ENCODE results near the gene BLNK. TPM values are rescaled to one million over a fixed set of nuclear protein-coding genes. Genes with fewer than 3 reads are reported as not detected.

The BLNK gene
- total RNA-seq, 2 experiments from 2014 or later, result not detected

DNA sequence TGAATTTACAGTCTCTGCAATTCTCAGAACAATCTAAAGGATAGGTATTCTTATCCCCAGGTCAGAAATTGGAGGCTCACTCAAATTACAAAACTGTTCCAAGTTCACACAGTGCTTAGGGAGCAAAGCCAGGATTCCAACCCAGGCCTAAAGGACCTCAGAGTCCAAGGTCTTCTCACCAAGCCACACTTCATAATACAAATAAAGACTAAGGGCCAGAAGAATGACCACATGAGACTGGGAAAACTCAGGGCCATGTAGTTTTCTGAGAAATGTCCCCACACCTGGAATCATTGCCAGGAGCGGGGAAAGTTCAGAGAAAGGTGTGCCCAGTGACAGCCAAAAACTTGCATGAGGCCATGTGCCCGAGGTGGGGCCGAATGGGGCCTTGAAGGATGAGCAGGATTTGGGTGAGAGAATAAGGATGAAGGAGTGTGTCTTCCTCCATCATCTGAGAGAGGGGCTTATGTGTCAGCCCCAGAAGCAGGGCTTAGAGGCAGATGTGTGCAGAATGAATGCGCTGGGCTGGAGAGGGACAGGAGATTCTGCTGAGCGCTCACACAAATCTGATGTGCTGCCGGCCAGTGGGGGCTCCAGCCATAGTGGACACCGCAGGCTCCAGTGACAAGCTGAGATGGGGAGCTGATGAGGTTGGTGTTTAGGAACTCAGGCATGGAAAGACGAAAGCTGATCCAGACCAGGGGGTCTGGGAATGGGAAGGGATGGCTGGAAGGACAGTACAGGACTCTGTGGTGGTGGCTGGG is 35.9 kb downstream of the BLNK start:
- Mint-ChIP-seq H3K4me1 (ENCODE audit: low read depth) (peaks cover 3% of the 10 kb centered on the region), H3K4me3 (no peak overlapping the region), H3K9me3 (ENCODE audit: insufficient read depth) (no peaks in the 10 kb centered on the region), H3K36me3 (ENCODE audit: low read depth) (no peaks in the 10 kb centered on the region), H3K27me3 (ENCODE audit: low read depth) (peaks cover 2% of the 10 kb centered on the region), H3K27ac (no peak overlapping the region)
- CTCF ChIA-PET, result interaction anchor here (0.8 to 0.9 kb wide), 2 partner anchors 57 to 139 kb away, joined by 3 to 4 read pairs; no protein-coding TSS in a partner anchor
- POLR2A ChIA-PET, result no interaction called here
- no peak for DNase-seq
- no peak for ATAC-seq

DNA sequence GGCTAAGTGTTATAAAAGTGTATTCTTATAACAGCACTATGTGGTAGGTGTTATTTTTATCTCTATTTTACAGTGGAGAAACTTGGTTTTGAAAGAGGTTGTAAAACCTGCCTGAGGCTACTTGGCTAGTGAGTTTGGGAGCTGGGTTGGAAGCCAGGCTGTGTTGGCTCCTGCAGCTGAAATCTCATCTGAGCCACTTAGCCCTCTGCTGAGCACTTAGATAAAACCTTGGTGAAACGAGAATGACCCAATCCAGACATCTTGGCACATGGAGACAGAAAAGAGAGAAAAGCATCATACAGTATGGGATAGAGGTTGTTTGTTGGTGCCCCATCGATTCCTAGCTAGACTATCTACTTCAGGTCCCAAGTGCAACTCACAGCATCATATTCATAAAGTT is 37.4 kb downstream of the BLNK start:
- ATAC-seq (no peak), DNase-seq (no peak)
- no peak overlapping the region for H3K27ac Mint-ChIP-seq
- H3K9me3 Mint-ChIP-seq (ENCODE audit: insufficient read depth), result no peaks in the 10 kb centered on the region
- peaks cover 2% of the 10 kb centered on the region for H3K27me3 Mint-ChIP-seq (ENCODE audit: low read depth)
- no peak overlapping the region for H3K4me3 Mint-ChIP-seq
- ChIA-PET CTCF (no interaction called here), POLR2A (no interaction called here)
- H3K4me1 Mint-ChIP-seq (ENCODE audit: low read depth), result peaks cover 3% of the 10 kb centered on the region
- H3K36me3 Mint-ChIP-seq (ENCODE audit: low read depth), result no peaks in the 10 kb centered on the region

DNA sequence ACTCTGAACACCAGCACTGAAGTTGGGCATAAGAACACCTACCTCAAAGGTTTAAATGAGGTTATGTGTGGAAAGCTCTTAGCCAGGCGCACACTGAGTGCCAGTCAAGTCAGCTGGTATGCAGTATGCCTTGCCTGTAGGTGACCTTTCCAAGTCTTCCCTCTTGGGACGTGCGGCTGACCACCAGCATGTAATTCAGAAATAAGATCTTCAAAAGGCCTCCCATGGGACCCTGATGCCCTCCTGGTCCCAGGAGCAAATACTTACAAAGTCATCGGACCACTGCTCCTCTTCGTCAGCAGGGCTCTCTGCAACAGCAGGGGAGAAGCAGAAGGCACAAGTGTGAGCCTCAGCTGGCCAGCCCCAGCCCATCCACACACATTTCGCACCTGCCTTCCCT is 40.8 kb downstream of the BLNK start:
- Mint-ChIP-seq H3K27ac (no peak overlapping the region), H3K27me3 (ENCODE audit: low read depth) (peaks cover 2% of the 10 kb centered on the region), H3K4me3 (no peak overlapping the region), H3K9me3 (ENCODE audit: insufficient read depth) (no peaks in the 10 kb centered on the region), H3K4me1 (ENCODE audit: low read depth) (no peaks in the 10 kb centered on the region), H3K36me3 (ENCODE audit: low read depth) (no peaks in the 10 kb centered on the region)
- no peak for ATAC-seq
- CTCF ChIA-PET, result interaction anchor here (0.9 to 3.6 kb wide), 23 partner anchors 8 to 219 kb away, joined by 3 to 140 read pairs (median 9); partner anchors contain the start of gene ZNF518A
- POLR2A ChIA-PET, result no interaction called here
- DNase-seq, result no peak

DNA sequence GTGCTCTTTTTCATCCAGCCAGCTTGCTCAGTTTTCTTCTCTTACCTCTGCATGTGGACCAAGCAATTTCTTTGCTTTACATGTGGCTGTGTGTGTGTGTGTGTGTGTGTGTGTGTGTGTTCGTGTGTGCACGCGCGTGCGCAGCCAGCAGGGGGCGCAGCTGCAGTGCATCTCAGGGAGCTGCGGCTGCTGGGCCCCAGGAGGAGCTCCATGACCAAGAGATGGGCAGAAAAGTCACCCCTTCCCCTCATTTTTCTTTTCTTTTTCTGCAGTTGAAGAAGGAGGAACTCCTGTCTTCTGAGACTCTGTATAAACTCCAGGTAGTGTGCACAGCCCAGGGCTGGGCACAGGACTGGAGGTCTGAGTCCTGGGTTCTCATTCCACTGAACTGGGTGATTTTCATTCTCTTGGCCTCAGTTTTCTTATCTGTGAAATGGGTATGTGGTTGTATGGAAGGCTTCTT is 41.8 kb downstream of the BLNK start:
- Mint-ChIP-seq H3K36me3 (ENCODE audit: low read depth) (no peaks in the 10 kb centered on the region), H3K4me1 (ENCODE audit: low read depth) (no peaks in the 10 kb centered on the region), H3K27me3 (ENCODE audit: low read depth) (peaks cover 2% of the 10 kb centered on the region), H3K4me3 (no peak overlapping the region), H3K9me3 (ENCODE audit: insufficient read depth) (no peaks in the 10 kb centered on the region), H3K27ac (no peak overlapping the region)
- ATAC-seq, result peak; percentile 86
- CTCF ChIA-PET, result interaction anchor here (0.6 to 3.6 kb wide), 61 partner anchors 9 to 536 kb away, joined by 3 to 140 read pairs (median 4); partner anchors contain the start of genes DNTT, TCTN3 and ZNF518A
- DNase-seq, result peak; percentile 77
- POLR2A ChIA-PET, result no interaction called here

DNA sequence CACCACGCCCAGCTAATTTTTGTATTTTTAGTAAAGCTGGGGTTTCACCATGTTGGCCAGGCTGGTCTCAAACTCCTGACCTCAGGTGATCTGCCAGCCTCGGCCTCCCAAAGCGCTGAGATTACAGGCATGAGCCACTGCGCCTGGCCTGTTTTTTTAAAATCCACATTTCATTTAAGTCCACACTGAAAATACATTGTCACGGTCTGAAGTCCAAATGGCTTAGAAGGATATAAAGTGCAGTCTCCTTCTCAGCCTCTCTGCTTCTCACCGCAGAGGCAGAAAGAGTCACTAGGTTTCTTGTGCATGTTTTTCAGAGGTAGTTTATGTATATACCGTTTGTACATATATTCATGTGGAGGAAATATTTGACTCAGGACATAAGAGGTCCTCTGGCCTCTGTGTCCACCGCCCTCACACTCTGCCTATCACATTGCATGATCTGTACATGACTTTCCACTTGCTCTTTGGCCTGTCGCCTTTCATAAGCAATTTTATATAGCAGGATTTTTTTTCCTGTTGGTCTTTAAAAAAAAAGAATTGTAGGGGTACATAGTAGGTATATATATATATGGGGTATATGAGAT is 42.9 kb downstream of the BLNK start:
- ChIA-PET POLR2A (no interaction called here), CTCF (interaction anchor here (0.7 to 3.6 kb wide), 33 partner anchors 10 to 535 kb away, joined by 3 to 140 read pairs (median 6); partner anchors contain the start of genes DNTT and TCTN3)

DNA sequence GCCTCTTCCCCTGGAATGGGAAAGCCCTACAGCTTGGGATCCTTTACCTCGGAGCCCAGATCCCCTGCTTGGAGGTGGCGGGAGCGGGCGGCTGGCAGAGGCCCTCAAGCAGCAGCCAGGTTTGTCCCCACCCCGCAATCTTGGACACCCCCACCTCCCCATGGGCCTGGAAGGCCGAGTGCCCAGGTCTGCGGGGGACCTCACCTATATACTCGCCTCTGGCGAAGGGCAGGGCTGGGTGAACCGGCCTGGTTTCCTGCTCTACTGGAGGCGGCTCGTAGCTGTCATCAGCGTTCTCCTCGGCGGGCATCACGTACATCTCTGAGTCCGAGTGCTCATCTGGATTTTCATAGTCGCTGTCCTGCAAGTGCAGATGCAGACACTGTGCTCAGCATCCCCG is 44.2 kb downstream of the BLNK start:
- H3K4me3 Mint-ChIP-seq, result no peak overlapping the region
- no peaks in the 10 kb centered on the region for H3K36me3 Mint-ChIP-seq (ENCODE audit: low read depth)
- DNase-seq (no peak), ATAC-seq (no peak)
- H3K27me3 Mint-ChIP-seq (ENCODE audit: low read depth), result no peaks in the 10 kb centered on the region
- H3K9me3 Mint-ChIP-seq (ENCODE audit: insufficient read depth), result no peaks in the 10 kb centered on the region
- no peak overlapping the region for H3K27ac Mint-ChIP-seq
- ChIA-PET CTCF (interaction anchor here (1.2 to 3.6 kb wide), 2 partner anchors 66 to 91 kb away, joined by 3 to 140 read pairs; no protein-coding TSS in a partner anchor), POLR2A (no interaction called here)
- no peaks in the 10 kb centered on the region for H3K4me1 Mint-ChIP-seq (ENCODE audit: low read depth)

More for the DNA sequence above, 42.9 kb downstream of the BLNK start:
- ATAC-seq (no peak), DNase-seq (no peak)
- Mint-ChIP-seq H3K27ac (no peak overlapping the region), H3K9me3 (ENCODE audit: insufficient read depth) (no peaks in the 10 kb centered on the region), H3K4me1 (ENCODE audit: low read depth) (no peaks in the 10 kb centered on the region), H3K4me3 (no peak overlapping the region), H3K27me3 (ENCODE audit: low read depth) (peaks cover 2% of the 10 kb centered on the region), H3K36me3 (ENCODE audit: low read depth) (no peaks in the 10 kb centered on the region)

DNA sequence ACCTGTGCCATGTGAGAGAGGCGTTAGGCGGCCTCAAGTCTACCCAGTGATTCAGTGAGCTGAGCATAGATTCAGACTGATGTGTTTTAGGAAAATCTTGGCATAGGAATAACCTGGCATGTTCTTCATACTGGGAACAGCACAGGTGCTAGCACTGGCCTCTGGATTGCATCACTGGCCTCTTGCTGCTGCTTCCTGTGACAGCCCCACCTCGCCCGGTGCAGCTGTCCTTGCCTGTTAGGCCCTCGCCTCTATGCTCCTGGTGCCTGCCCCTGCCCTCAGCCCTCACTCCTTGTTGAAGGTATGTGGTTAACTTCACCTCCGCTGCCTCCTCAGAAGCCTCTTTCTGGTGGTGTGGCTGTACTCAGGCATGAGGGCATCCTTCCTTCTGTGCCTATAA is 46.2 kb downstream of the BLNK start:
- ATAC-seq, result no peak
- POLR2A ChIA-PET, result no interaction called here
- CTCF ChIA-PET, result no interaction called here
- Mint-ChIP-seq H3K9me3 (ENCODE audit: insufficient read depth) (no peaks in the 10 kb centered on the region), H3K36me3 (ENCODE audit: low read depth) (no peaks in the 10 kb centered on the region), H3K4me1 (ENCODE audit: low read depth) (no peaks in the 10 kb centered on the region), H3K4me3 (no peak overlapping the region), H3K27ac (no peak overlapping the region), H3K27me3 (ENCODE audit: low read depth) (peaks cover 2% of the 10 kb centered on the region)
- no peak for DNase-seq

DNA sequence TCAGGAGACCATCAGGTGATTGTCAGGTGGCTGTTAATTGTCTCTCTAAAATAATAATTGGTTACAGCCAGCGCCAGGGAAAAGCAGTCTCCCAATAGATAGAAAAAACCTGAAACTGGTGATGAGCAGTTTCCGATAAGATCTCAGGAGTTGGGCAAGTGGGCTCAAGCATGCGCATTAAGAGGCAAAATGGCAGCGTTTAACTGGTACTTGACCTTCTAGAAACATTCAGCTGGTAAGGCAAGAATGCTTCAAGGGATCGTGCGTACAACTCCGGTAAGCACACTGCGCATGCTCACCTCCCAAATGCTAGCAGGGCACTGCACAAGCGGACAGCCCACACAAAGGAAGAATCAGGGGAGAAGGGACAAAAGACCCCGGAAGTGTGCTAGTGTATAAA is 48.5 kb downstream of the BLNK start:
- Mint-ChIP-seq H3K4me1 (ENCODE audit: low read depth) (no peaks in the 10 kb centered on the region), H3K27ac (no peak overlapping the region), H3K4me3 (no peak overlapping the region), H3K9me3 (ENCODE audit: insufficient read depth) (no peaks in the 10 kb centered on the region), H3K27me3 (ENCODE audit: low read depth) (peaks cover 4% of the 10 kb centered on the region), H3K36me3 (ENCODE audit: low read depth) (no peaks in the 10 kb centered on the region)
- POLR2A ChIA-PET, result no interaction called here
- ATAC-seq (no peak), DNase-seq (no peak)
- CTCF ChIA-PET, result interaction anchor here (1.8 kb wide), 1 partner anchor 206 kb away, joined by 4 read pairs; no protein-coding TSS in a partner anchor

DNA sequence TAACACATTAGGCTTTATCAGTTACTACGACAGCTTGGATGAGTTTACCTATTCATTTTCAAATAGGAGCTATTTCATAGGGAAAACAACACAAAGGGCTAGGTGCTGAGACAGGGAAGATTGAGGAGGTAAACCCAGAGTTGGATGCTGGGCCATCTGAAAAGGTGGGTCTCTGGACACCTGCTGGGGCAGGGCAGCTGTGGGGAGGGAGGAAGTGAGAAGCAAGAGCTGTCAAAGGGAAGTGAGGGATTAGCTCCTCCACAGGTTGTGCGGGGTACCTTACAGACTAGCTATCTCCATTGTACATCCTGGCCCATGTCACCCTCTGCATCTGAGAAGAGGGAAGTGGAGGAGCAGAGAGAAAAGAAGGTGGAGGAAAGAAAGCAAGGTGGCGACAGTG is 48.9 kb downstream of the BLNK start:
- no peak overlapping the region for H3K4me3 Mint-ChIP-seq
- CTCF ChIA-PET, result interaction anchor here (1.8 kb wide), 1 partner anchor 205 kb away, joined by 4 read pairs; no protein-coding TSS in a partner anchor

DNA sequence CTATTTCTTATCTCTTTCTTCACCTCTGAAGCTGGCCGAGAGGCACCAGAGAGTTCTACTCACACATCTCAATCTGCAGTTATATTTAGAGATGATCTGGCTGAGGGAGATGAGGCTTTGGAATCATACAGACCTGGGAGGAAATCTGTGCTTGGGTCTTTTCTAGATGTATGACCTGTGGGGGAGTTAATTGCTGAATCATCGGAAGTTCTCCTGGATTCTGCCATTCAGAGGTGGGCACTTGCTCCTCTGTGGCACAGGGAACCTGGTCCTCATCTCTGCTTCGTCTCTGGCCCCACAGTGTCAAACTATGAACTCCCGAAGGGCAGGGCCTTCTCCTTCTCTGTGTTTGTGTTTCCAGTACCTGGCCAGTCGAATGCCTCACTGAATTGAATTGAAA is 52.5 kb downstream of the BLNK start:
- no peak for DNase-seq
- no peaks in the 10 kb centered on the region for H3K36me3 Mint-ChIP-seq (ENCODE audit: low read depth)
- H3K4me1 Mint-ChIP-seq (ENCODE audit: low read depth), result no peaks in the 10 kb centered on the region
- no peak overlapping the region for H3K27ac Mint-ChIP-seq
- POLR2A ChIA-PET, result no interaction called here
- no peaks in the 10 kb centered on the region for H3K9me3 Mint-ChIP-seq (ENCODE audit: insufficient read depth)
- H3K27me3 Mint-ChIP-seq (ENCODE audit: low read depth), result peaks cover 16% of the 10 kb centered on the region
- no peak overlapping the region for H3K4me3 Mint-ChIP-seq
- no peak for ATAC-seq
- CTCF ChIA-PET, result no interaction called here

More for the DNA sequence above, 48.9 kb downstream of the BLNK start:
- H3K4me1 Mint-ChIP-seq (ENCODE audit: low read depth), result no peaks in the 10 kb centered on the region
- H3K27me3 Mint-ChIP-seq (ENCODE audit: low read depth), result peaks cover 4% of the 10 kb centered on the region
- no peaks in the 10 kb centered on the region for H3K9me3 Mint-ChIP-seq (ENCODE audit: insufficient read depth)
- POLR2A ChIA-PET, result no interaction called here
- no peaks in the 10 kb centered on the region for H3K36me3 Mint-ChIP-seq (ENCODE audit: low read depth)
- ATAC-seq, result no peak
- H3K27ac Mint-ChIP-seq, result no peak overlapping the region
- no peak for DNase-seq

DNA sequence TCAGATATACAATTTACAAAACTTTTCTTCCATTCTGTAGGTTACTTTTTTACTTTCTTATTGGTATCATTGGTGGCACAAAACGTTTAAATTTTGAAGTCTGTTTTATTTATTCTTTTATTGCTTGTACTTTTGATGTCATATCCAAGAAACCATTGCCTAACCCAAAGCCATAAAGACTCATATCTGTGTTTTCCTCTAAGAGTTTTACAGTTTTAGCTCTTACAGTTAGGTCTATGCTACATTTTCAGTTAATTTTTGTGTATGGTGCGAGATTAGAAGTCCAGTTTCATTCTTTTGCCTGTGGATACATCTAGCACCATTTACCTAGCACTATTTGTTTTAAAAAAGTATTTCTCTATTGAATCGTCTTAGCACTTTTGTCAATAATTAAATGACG is 53.7 kb downstream of the BLNK start:
- no peaks in the 10 kb centered on the region for H3K36me3 Mint-ChIP-seq (ENCODE audit: low read depth)
- POLR2A ChIA-PET, result no interaction called here
- ATAC-seq, result no peak

DNA sequence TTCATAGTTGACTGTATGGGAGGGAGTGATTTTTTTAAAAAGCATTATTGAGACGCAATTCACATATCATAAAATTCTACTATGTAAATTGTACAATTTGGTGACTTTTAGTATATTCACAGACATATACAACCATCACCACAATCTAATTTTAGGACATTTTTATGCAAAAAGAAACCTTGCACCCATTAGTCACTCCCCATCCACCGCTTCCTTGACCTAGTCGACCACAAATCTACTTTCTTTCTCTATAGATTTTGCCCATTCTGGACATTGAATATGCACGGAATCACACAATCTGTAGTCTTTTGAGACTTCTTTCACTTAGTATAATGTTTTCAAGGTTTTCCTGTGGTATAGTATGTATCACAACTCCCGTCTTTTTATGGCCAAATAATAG is 54.6 kb downstream of the BLNK start:
- DNase-seq, result no peak
- no peak for ATAC-seq
- Mint-ChIP-seq H3K4me1 (ENCODE audit: low read depth) (no peaks in the 10 kb centered on the region), H3K4me3 (no peak overlapping the region), H3K27ac (no peak overlapping the region), H3K27me3 (ENCODE audit: low read depth) (peaks cover 16% of the 10 kb centered on the region), H3K36me3 (ENCODE audit: low read depth) (no peaks in the 10 kb centered on the region), H3K9me3 (ENCODE audit: insufficient read depth) (no peaks in the 10 kb centered on the region)
- ChIA-PET CTCF (no interaction called here), POLR2A (no interaction called here)

More for the DNA sequence above, 53.7 kb downstream of the BLNK start:
- CTCF ChIA-PET, result no interaction called here
- no peak overlapping the region for H3K4me3 Mint-ChIP-seq
- H3K27ac Mint-ChIP-seq, result no peak overlapping the region
- H3K27me3 Mint-ChIP-seq (ENCODE audit: low read depth), result peaks cover 16% of the 10 kb centered on the region
- no peaks in the 10 kb centered on the region for H3K4me1 Mint-ChIP-seq (ENCODE audit: low read depth)
- H3K9me3 Mint-ChIP-seq (ENCODE audit: insufficient read depth), result no peaks in the 10 kb centered on the region
- no peak for DNase-seq

Data from activated CD8-positive, alpha-beta T cell treated with anti-CD3 and anti-CD28 coated beads, Interleukin-2, amount 10 ng/mL, durations not matched to agents 7 days and 5 days (primary cell).